GM18526 (cell line): ENCODE data around the gene NPC2.

Experiments used
- POLR2A ChIP-seq: IDR thresholded peaks from 3 replicates; pipeline ENCODE4 v1.6.1; 2011; ENCODE audit not compliant: insufficient read length; ENCODE audit errors: extremely low read depth

Gene NPC2

DNA sequence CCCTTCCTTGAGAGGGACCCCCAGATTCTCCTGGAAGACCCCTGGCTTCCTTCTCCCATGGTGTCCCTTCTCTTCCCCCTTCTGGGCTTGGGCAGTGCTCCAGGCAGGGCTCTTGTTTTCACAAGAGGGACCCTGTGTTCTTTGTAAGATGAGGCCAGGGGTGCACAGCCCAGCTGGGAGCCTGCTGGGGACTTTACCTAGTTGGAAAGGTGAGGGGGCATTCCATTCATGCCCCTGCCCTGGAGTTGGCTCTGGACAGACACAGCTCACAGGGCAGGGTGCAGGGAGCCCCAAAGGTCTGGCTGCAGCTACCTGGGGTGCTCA is 31.7 kb upstream of the NPC2 start:
- no peak for TF ChIP-seq POLR2A

DNA sequence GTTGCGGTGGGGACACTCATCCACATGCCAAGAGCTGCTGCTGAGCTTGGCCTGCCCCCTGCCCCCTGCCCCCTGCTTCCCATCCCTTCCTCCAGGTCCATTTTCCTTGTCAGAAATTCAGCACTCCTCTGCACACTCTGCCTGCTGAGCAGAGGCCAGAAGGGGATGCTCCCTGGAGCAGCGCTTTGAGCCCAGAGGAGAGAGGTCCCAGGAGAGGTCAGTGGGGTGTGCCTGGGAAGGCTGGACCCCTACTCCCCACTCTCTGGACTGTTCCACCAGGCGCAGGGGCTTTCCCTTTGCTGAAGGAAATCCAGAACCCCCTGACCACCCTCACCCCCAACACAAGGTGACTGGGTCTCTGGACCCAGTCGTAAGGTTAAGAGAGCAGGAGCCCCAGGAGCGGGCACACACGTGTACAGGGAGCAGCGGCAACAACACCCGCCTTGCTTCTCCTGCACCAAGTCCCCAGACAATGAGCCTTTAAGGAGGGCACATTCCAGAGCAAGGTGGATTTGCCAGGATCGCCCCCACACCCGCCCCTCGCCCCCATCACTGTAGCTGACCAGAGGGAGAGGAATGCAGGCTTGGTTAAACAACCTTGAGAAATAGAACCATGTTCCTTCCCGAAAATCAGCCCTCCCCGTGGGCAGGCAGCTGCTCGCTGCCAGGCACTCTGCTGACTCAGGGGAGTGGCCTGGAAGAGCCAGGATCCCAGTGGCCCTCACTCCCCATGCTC is 31.1 kb upstream of the NPC2 start:
- TF ChIP-seq POLR2A: no peak

DNA sequence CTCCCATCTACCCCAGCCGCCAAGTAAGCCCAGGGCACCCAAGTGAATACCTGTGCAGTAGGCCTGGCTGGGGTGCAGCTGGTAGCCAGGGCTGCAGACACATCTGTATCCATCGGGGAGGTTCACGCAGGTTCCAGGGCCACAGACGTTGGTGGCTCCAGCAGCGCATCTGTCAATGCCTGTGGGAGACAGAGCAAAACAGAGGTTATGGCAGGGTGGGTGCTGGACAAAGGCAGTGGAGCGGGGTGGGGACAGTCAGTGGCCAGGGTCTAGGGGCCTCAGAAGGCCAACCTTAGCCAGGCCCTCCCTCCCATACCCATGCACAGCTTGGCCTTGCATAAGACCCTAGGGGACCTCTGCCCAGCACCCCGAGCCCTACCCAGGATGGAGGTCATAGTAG is 29.6 kb upstream of the NPC2 start:
- TF ChIP-seq POLR2A: no peak

DNA sequence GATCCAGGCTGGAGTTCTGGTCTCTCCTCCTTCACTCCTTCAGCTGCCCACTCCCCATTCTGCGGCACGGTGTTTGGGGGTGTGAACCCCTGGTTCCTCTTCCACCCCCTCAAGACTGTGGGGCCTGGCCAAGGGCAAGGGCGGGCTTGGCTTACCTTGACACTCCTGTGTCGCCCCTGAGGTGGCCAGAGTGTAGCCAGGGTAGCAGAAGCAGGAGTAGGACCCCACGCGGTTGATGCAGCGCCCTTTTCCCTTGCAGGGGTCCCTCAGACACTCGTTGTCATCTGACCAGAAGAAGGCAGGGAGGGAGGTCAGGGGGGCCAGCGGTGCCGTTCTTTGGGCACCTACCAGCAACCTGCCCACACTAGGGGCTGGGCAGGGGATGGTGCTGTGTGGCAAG is 28.7 kb upstream of the NPC2 start:
- TF ChIP-seq POLR2A: no peak

DNA sequence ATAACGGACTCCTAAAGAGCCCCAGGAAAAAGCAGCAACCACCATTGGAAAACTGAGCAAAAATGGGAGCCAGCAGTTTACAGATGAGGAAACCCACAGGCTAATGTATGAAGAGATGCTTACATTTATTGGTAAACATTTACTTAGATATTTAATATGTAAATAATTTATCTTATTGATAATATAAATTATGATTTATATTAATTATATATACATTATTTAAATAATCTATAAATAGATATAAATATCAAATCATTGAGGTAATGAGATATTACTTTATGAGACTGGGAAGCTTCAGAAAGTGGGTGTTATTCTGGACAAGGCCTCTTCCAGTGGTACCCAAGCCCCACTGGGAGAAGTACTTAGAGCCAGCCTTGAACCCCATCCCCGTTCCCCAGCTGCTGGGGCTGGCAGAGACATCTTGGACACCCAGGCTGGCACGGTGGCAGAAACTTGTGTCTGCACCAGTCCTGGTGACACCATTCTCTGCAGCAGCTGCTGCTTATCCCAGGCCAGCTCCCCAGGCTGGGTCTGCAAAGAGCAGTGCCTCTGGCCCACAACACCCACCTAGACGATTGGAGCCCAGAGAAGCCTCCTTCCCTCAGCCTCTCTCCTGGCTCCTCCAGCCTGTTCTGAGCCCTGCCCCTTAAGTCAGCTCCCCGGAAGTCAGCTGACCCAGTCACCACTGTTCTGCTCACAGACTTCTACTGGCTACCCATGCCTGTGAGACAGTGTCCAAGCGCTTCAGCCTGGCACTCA is 26.4 kb upstream of the NPC2 start:
- TF ChIP-seq POLR2A: no peak

DNA sequence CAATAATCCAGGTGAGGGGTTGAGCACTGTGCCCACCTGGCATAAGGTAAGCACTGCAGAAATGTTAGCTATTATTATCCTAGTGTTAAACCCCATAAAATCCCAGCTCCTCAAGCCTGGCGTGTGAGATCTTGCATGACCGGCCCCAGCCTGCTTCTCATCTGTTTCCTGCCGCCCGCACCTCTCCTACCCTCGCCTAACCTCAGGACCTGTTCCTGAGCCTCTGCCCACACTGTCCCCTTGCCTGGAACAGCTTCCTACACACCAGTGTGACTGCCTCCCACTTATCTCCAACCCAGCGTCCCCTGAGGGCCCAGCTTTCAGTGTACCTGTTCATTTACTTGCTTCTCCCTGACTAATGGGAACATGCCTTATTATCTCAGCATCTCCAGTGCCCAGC is 25.1 kb upstream of the NPC2 start:
- no peak for TF ChIP-seq POLR2A

DNA sequence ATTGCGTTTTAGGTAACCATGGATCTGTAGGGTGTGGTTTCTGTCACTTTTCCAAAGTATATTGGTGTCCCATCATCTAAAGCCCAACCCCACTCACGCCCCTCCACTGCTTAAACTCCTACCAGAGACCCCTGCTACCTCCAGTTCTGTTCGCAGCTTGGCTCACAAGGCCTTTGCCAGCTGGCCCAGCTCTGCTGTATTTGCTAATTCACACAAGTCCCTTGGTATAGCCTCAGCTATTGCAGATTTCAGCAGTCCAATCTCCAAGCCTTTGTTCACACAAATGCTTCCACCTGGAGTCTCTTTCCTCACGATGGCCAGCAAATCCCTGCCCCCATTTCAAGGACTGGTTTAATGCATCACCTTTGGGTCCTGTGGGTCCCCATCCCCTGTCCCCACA is 24.6 kb upstream of the NPC2 start:
- TF ChIP-seq POLR2A: no peak

DNA sequence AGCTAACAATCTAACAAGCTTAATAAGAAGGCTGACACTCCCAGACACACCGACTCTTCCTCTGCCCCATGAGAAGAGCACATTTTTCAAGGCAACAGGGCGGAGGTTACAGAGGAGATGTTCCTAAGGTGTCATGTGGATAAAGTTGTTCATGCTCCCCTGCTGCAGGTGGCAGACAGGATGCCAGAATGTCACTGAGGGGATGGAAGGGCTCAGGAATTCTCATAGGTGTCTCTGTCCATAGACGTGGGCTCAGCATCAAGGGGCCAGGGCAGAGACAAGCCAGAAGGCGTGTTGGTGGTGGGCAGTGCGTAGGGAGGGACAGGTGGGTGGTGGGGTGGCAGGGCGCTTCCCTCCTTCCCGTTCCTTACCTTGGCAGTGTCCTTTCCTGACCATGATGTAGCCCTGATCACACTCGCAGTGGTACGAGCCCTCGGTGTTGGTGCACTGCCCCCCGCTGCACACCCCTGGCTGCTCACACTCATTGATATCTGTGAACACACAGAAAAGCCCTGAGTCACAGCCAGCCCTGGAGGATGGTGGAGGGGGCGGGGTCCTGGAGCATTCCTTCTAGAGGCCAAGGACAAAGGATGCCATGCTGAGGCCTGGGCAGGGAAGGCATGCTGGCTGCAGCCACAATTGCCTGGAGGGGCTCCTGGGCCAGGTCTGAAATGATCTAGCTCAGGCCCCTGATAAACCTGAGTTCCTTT is 23.5 kb upstream of the NPC2 start:
- no peak for TF ChIP-seq POLR2A

DNA sequence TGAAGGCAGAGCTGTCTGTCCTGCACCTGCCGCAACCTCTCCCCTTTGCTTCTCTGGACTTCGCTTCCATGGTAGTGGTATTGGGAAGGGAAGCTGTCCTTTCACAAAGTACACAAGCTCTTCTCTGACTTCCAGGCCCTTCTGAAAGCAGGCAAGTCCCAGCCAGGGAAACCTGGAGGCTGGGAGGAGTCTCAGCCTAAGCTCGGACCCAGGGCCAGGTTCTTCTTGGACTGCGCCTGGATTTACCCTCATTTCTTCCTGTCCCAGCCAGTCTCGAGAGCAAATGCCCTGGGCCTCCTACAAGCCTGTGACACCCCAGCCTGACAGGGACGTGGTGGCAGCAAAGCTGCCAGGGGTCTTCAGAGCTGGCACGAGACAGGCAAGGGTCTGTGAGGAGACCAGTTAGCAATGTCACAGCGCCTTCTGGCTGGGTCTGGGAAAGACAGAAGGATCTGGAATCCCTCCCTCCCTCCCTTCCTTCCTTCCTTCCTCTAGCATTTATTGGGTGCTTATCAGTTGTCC is 22.8 kb upstream of the NPC2 start:
- no peak for TF ChIP-seq POLR2A

DNA sequence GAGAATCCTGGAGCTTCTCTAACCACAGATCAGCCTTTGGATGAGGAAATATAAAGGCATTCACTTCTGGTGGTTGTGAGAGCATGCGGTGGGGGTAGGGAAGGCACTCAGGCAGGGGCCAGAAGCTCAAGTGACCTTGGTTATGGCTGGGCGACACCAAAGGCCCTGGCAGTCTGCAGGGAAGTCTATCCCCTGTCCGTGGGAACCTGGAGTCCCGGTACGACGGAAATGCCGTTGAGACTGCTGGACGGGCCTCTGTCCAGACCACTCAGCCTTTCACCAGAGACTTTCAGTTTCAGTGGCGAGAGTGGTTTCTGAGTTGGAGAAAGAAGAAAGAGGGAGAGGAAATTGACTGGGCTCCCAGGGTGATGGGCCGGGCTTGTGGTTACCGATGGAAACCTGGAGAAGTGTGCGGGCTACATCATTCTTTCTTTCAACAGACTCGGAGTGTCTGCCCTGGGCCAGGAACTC is 21.4 kb upstream of the NPC2 start:
- no peak for TF ChIP-seq POLR2A

DNA sequence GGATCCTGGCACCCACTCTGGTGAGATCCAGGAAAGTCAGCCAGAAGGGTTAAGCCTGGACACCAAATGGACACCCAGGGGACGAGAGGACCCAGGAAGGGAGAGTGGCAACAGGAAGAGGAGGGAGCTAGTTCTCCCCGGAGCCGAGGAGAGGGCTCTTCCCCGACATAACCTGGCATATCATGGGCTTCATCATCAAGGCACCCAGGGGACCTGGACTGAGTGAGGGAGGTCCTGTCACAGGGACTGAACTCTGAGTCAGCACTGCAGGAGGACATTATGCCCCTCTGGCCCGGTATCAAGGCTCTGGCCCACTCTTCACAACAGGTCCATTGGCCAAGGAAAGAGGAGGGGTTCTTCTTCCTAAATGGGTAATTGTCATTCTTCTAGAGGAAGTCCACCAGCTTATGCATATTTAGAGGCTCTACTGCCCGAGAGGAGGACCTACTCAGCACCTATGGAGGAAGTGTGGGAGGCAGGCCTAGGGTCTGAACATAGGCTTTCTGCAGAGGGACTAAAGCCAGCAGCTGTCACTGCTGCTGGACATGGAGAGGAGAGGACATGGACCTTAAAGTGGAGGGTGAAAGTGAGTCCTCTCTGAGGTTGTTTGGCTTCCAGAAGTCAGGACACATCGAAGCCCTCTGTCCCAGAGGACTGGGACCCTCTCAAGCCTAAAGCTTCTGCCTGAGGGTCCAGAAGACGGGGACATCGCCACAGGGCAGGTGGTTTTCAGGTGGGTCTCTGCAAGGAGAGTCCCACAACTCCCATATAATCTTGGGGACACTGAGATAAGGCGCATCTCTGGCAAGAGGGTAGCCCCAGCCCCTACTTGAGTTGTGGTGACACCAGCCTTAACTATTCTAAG is 19.1 kb upstream of the NPC2 start:
- no peak for TF ChIP-seq POLR2A

DNA sequence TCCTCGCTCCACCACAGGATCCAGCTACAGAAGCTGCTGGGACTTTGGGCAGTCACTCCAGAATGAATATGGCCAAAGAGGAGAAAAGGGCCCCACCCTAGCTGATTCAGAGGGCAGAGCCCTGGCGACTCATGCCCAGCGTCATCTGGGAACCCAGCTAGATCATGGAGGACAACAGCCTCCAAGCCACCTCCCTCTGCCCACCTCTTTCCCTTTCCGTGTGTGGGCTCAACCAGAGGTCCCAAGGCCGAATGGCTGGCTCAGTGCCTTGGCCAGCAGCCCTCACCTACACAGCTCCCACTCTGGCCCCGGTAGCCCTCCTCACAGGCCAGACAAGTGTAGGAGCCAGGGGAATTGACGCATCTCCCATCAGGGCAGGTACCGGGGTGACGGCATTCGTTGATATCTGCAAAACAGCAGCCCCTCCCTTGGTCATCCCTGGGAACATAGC is 17.9 kb upstream of the NPC2 start:
- TF ChIP-seq POLR2A: no peak

DNA sequence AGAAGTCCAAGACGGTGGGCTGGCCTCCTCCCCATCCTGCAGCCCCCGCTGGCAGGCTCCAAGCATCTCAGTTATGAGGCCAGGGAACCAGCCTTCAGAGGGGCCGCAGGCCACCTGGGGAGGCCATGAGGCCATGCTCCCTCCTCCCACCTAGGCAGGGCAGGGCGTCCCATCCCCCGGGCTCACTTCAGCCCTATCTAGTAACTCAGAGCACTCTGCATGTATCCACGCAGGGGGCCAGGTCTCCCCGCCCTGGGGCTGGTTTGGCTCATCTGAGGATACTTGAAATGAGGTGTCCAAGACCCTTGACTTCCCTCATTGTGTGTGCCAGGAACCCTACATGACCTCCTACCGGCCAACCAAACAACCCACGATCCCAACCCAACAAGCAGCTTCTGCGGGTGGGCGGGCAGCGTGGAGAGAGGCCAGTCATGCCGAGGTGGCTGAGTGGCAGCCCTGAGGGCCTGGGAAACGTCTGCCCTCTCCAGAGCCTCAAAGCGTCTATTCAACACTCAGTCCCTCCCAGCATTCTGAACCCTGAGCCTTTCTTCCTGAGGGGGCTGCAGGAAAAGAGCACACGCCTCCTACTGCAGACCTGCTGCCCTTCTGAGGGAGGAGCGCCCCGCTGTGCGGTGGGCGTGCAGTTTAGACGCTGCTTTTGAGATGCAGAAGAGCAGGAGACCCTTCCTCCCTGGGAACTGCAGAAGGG is 17.3 kb upstream of the NPC2 start:
- TF ChIP-seq POLR2A: no peak

DNA sequence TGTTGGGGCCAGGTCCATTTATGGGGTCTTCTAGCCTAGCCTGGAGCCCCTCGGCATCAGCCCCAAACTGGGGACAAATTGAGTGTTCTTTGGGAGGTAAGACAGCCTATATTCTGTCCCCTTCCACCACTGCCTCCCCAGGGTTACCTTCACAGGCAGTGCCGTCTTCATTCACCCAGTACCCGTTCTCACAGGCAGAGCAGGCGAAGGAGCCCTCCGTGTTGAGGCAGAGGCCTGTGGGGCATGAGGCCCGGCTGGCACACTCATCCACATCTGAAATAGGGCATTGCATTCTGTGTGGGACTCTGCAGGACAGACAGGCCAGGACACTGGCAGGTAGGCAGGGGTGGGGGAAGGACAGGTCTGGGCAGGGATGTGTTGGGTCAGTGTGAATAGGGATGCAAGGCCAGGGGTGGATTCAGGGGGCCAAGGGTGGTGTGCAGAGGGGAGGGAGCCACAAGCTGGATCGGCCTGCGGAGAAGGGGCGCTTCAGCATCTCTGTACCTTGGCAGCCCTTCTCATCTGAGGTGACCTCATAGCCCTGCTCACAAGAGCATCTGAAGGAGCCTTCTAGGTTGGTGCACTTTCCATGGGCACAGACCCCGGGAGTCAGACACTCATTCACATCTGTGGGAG is 16.6 kb upstream of the NPC2 start:
- no peak for TF ChIP-seq POLR2A
